Retinal pigment epithelial cell (primary cell): ENCODE results near the gene KLHL11.

Experiments
- DNase-seq: peaks from one replicate; pipeline ENCODE4 v3.0.0-alpha.2; 2010; ENCODE audit warnings: low read depth
- H3K4me3 ChIP-seq: 2 replicates; pipeline ENCODE4 v1.5.1; 2011; ENCODE audit warnings: mild to moderate bottlenecking, low read length, control low read depth, moderate library complexity
- TF ChIP-seq, protein P1 (sequence below): conservative IDR thresholded peaks from 2 replicates; pipeline ENCODE4 v1.5.1; 2011; ENCODE audit warnings: low read depth, low read length, control low read depth, inconsistent platforms

Gene KLHL11

DNA sequence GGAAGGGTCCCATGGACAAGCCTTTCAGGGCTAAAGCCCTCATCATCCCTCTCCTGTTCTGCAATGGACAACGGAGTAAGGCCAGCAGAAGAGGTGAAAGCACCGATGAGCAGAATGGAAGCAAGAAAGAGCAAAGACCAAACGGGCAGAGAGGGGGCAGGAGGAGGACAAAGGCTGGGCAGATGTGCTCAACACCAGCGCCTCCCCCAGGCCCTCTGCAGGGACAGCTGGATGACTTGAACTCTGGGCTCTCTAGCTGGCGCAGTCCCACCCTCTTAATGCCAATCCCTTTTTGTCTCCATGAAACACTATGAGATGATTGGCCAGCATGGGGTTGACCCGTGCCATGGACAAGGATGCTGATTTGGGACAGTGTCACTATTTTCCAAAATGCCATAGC is 31.5 kb upstream of the KLHL11 start:
- no peak overlapping the region for H3K4me3 ChIP-seq
- TF ChIP-seq, protein P1, sequence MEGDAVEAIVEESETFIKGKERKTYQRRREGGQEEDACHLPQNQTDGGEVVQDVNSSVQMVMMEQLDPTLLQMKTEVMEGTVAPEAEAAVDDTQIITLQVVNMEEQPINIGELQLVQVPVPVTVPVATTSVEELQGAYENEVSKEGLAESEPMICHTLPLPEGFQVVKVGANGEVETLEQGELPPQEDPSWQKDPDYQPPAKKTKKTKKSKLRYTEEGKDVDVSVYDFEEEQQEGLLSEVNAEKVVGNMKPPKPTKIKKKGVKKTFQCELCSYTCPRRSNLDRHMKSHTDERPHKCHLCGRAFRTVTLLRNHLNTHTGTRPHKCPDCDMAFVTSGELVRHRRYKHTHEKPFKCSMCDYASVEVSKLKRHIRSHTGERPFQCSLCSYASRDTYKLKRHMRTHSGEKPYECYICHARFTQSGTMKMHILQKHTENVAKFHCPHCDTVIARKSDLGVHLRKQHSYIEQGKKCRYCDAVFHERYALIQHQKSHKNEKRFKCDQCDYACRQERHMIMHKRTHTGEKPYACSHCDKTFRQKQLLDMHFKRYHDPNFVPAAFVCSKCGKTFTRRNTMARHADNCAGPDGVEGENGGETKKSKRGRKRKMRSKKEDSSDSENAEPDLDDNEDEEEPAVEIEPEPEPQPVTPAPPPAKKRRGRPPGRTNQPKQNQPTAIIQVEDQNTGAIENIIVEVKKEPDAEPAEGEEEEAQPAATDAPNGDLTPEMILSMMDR, result peak; percentile 3
- no peak for DNase-seq

DNA sequence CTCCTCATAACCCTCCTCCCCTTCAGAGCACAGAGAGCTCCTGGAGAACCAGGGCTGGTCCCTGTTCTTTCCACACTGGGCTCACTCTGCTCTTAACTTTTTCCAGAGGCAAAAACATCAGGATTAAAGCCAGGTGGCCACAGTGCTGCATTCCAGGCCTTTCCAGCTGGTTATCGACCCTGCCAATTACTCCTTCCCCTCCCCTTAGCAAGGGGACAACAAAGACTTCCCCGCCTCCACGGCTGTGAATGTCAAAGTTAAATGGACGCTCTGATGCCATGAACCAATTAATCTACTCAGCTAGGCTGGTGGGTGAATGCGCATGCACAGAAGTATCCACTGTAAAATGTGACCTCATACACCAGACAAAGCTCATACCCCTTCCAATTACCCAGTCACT is 30.4 kb upstream of the KLHL11 start:
- TF ChIP-seq, protein P1, result no peak
- no peak overlapping the region for H3K4me3 ChIP-seq
- no peak for DNase-seq

DNA sequence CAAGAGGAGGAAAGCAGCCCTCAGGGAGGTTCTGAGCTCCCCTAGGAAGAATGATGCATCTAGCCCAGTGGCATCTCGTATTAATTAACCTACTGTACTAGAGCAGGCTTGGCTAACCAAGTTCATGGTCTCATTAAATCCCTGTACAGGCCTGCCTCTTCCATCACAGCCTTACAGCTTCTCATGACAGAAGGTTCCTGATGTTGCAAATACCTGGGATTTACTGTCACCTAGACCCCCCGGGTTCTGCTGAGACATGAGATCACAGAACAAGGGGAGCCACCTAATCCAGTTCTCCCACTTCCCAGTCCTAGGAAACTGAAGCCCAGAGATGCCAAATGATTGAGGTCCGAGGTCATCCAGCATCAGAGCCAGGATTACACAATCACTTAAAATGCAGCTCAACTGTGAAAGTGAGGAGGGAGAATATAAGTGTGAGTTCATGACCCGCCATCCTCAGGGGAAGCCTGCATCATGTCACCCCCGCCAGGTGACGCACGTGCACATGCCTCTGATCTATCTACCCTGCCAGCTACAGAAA is 29.6 kb upstream of the KLHL11 start:
- no peak for DNase-seq
- H3K4me3 ChIP-seq, result no peak overlapping the region
- TF ChIP-seq, protein P1, result no peak

DNA sequence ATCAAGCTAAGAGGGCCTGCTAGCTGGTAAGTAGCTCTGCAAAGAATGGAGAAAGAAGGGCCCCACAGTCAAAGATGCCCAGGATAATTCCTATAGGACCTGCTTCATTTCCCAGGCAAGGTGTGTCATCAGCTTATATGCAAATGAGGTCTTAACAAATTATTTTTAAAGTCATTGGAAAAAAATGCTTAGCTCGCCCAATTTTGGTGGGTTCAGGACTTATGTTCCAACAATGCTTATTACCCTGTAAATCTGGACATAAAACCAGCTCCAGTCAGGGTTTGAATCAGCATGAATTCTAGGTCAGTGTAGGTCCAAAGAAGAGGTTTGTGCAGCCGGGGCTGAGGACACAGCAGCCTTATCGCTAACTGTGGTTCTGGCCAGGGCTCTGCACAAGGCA is 28.2 kb upstream of the KLHL11 start:
- no peak for DNase-seq
- H3K4me3 ChIP-seq, result no peak overlapping the region
- TF ChIP-seq, protein P1, result no peak

DNA sequence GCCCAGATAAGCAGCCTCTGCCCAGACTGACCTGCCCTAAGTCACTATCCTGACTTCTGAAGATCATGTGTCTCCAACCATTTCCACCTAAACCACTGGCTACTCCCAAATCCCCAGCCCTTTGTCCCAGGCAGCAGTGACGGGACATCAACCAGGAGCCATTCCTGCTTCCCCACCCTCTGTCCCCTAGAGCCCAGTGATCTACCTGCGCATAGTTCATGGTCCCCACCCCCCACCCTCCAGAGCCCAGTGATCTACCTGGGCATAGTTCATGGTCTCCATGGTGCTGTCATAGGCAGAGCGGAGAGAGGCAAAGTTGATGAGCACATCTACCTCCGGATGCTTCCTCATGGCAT is 26.8 kb upstream of the KLHL11 start:
- DNase-seq, result no peak
- TF ChIP-seq, protein P1, result no peak

DNA sequence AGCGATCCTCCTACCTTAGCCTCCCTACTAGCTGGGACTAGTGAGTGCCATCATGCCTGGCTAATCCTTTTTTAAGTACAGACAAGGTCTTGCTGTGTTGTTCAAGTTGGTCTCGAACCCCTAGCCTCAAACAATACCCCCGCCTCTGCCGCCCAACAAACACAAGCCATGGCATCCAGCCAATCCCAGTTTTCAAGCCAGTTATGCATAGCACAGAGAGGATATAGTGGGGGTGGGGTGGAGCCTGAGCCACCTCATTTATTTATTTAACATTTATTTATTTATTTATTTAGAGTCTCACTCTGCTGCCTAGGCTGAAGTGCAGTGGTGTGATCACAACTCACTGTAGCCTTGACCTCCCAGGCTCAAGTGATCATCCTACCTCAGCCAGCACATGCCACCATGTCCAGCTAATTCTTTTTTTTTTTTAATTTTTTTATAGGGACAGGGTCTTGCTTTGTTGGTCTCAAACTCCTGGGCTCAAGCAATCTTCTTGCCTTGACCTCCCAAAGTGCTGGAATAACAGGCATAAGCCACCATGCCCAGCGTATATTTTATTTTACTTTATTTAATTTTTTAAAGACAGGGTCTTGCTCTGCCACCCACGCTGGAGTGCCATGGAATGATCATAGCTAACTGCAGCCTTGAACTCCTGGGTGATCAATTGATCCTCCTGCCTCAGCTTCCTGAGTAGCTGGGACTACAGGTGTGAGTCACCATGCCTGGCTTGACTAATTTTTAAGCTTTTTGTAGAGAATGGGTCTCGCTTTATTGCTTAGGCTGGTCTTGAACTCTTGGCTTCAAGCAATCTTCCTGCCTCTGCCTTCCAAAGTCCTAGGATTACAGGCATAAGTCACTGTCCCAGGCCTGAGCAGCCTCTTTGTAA is 26.2 kb upstream of the KLHL11 start:
- no peak overlapping the region for H3K4me3 ChIP-seq
- no peak for DNase-seq
- TF ChIP-seq, protein P1, result no peak

More for the DNA sequence above, 26.8 kb upstream of the KLHL11 start:
- no peak overlapping the region for H3K4me3 ChIP-seq
